DMS 273 treated with DMSO at 0.1 percent for 48 hours (cell line): ENCODE results near the gene REC8.
"Not testable (repeated sequence)": the region's sequence is repeated elsewhere in the genome, so short reads cannot be mapped to it uniquely, and the experiment has no call there.

Source experiments
- DNase-seq: peaks from one replicate; lab custom pipeline; 2025; lab: John Stamatoyannopoulos, UW

The REC8 gene

GRCh38 chr14:24203249-24203886 is 31.5 kb downstream of the REC8 start:
- not testable (repeated sequence) for DNase-seq

- DNase-seq: no peak
Measured at GRCh38 chr14:24204163-24205146, 32.6 kb downstream of the REC8 start.

GRCh38 chr14:24206260-24207103 is 34.6 kb downstream of the REC8 start:
- no peak for DNase-seq

GRCh38 chr14:24207104-24207551 is 35.2 kb downstream of the REC8 start:
- no peak for DNase-seq

GRCh38 chr14:24207625-24208024 is 35.7 kb downstream of the REC8 start:
- DNase-seq: no peak

GRCh38 chr14:24211311-24211710 is 39.4 kb downstream of the REC8 start:
- DNase-seq: no peak

- DNase-seq: peak; percentile 95
Measured at GRCh38 chr14:24212924-24213865, 41.3 kb downstream of the REC8 start, which contains the start of gene CHMP4A. CHMP4A (minus strand) TSS chr14:24213488; CDS start chr14:24213439, 49 bp downstream.

- no peak for DNase-seq
Measured at GRCh38 chr14:24213866-24214662, 42.2 kb downstream of the REC8 start.

GRCh38 chr14:24215495-24216344 is 43.8 kb downstream of the REC8 start, which contains the start of gene MDP1:
MDP1 (minus strand) TSS chr14:24216066; CDS start chr14:24215955, 111 bp downstream.
- DNase-seq: peak; percentile 68

GRCh38 chr14:24216345-24216699 is 44.4 kb downstream of the REC8 start:
- DNase-seq: no peak

- not testable (repeated sequence) for DNase-seq
Measured at GRCh38 chr14:24216876-24217275, 45.0 kb downstream of the REC8 start.

- no peak for DNase-seq
Measured at GRCh38 chr14:24219080-24219479, 47.2 kb downstream of the REC8 start.

- DNase-seq: no peak
Measured at GRCh38 chr14:24219521-24219920, 47.6 kb downstream of the REC8 start.

GRCh38 chr14:24222987-24223386 is 51.1 kb downstream of the REC8 start:
- DNase-seq: not testable (repeated sequence)

- DNase-seq: no peak
Measured at GRCh38 chr14:24224618-24225071, 52.8 kb downstream of the REC8 start.

- DNase-seq: no peak
Measured at GRCh38 chr14:24226473-24226872, 54.6 kb downstream of the REC8 start.

- DNase-seq: no peak
Measured at GRCh38 chr14:24228902-24229301, 57.0 kb downstream of the REC8 start.
